HepG2 (cell line): ENCODE measurements around the gene RPH3AL. TPM values are rescaled to one million over a fixed set of nuclear protein-coding genes. Genes with fewer than 3 reads are reported as not detected.
A peak's percentile ranks its signal among the peaks of the same experiment; 100 is the strongest.

Experiments
- AHDC1 ChIP-seq: sonication (generic); formaldehyde crosslinking; IDR thresholded peaks from 2 replicates; pipeline ENCODE4 v1.5.1; 2020; ENCODE audit warnings: mild to moderate bottlenecking, missing genetic modification reagents, borderline replicate concordance
- ARNT ChIP-seq: fragments of 450-650 bp; IDR thresholded peaks from 2 replicates; pipeline ENCODE4 v1.6.1; 2017
- ARNTL ChIP-seq: sonication (generic); formaldehyde crosslinking; IDR thresholded peaks from 2 replicates; pipeline ENCODE4 v1.4.0; 2020; ENCODE audit warnings: mild to moderate bottlenecking, missing genetic modification reagents
- ERF ChIP-seq: IDR thresholded peaks from 2 replicates; pipeline ENCODE4 v1.6.1; 2018; ENCODE audit warnings: missing biosample characterization, missing genetic modification reagents
- KDM6A ChIP-seq: IDR thresholded peaks from 2 replicates; pipeline ENCODE4 v1.6.1; 2016; ENCODE audit warnings: low read depth
- MAX ChIP-seq: IDR thresholded peaks from 2 replicates; pipeline ENCODE4 v1.6.1; 2012; ENCODE audit warnings: inconsistent platforms
- RAD21 ChIP-seq: fragments of 450-650 bp; formaldehyde crosslinking; IDR thresholded peaks from 2 replicates; pipeline ENCODE4 v1.5.0; 2020; ENCODE audit warnings: mild to moderate bottlenecking
- SAFB2 ChIP-seq: sonication (generic); formaldehyde crosslinking; IDR thresholded peaks from 2 replicates; pipeline ENCODE4 v1.5.1; 2020; ENCODE audit warnings: missing genetic modification reagents, low read depth, mild to moderate bottlenecking, borderline replicate concordance
- TSC22D2 ChIP-seq: sonication (generic); formaldehyde crosslinking; IDR thresholded peaks from 2 replicates; pipeline ENCODE4 v1.5.1; 2020; ENCODE audit warnings: missing genetic modification reagents, mild to moderate bottlenecking, borderline replicate concordance
- ZBTB25 ChIP-seq: IDR thresholded peaks from 2 replicates; pipeline ENCODE4 v1.6.1; 2018; ENCODE audit warnings: missing genetic modification reagents
- ZNF205 ChIP-seq: IDR thresholded peaks from 2 replicates; pipeline ENCODE4 v1.6.1; 2018; ENCODE audit warnings: missing biosample characterization, missing genetic modification reagents
- ZNF232 ChIP-seq: sonication (generic); formaldehyde crosslinking; IDR thresholded peaks from 2 replicates; pipeline ENCODE4 v1.4.0; 2020; ENCODE audit warnings: missing genetic modification reagents, borderline replicate concordance
- ZNF292 ChIP-seq: sonication (generic); formaldehyde crosslinking; IDR thresholded peaks from 2 replicates; pipeline ENCODE4 v1.8.1; 2022; ENCODE audit warnings: mild to moderate bottlenecking, low read depth, missing genetic modification reagents, borderline replicate concordance
- ZNF414 ChIP-seq: sonication (generic); formaldehyde crosslinking; IDR thresholded peaks from 2 replicates; pipeline ENCODE4 v1.5.0; 2020; ENCODE audit warnings: missing genetic modification reagents
- ZNF556 ChIP-seq: sonication (generic); formaldehyde crosslinking; IDR thresholded peaks from 2 replicates; pipeline ENCODE4 v1.4.0; 2020; ENCODE audit warnings: mild to moderate bottlenecking, missing genetic modification reagents, borderline replicate concordance
- polyA plus RNA-seq, 8 experiments: library from polyadenylated mRNA; depleted of rRNA in 3 of 8; stranded (reverse) in 7 of 8; unstranded in 1 of 8; fragments of >200 nt; fragmentation: Illumina TruSeq in 4 of 8; extraction: Trizol in 4 of 8; gene quantifications; 2 replicates each; pipeline versions ENCODE4 v1.2.1 to v1.2.3, GENCODE V29; 2011 to 2016; ENCODE audit warnings: low read depth in 4 of 8, missing spikeins in 1 of 8, mixed read lengths in 1 of 8; ENCODE audit not compliant: insufficient read depth in 1 of 8
- total RNA-seq, 5 experiments: library from RNA; depleted of rRNA; stranded (reverse); fragments of >200 nt; fragmentation: Illumina TruSeq; extraction: Trizol; gene quantifications; 2 replicates each; pipeline ENCODE4 v1.2.3, GENCODE V29; 2016; ENCODE audit warnings: low read depth in 1 of 5
- TF ChIP-seq, protein P1 (sequence below): sonication (generic); formaldehyde crosslinking; IDR thresholded peaks from 2 replicates; pipeline ENCODE4 v1.5.1; 2020; ENCODE audit warnings: mild to moderate bottlenecking, missing genetic modification reagents, borderline replicate concordance
- TF ChIP-seq, protein P2 (sequence below): sonication (generic); formaldehyde crosslinking; IDR thresholded peaks from 2 replicates; pipeline ENCODE4 v1.4.0; 2020; ENCODE audit warnings: missing genetic modification reagents, borderline replicate concordance

Gene RPH3AL
- total and polyA plus RNA-seq, 2 of the 13 experiments (the other 11 are each of a cell fraction or from before 2014, with no cell fraction given) = 7.8 to 16.4 TPM

GRCh38 chr17:393806-394717, 41.5 kb upstream of the RPH3AL start (continued):
- TF ChIP-seq AHDC1 (peak; percentile 45; the same call in 1 of the 2 replicates), TSC22D2 (peak; percentile 89; the same call in 1 of the 2 replicates), SAFB2 (CRISPR knock-in tag) (0 out of 2 replicates have a peak, but pooled peaks have one; percentile 27), ZNF414 (peak; percentile 79), ERF (peak; percentile 84), KDM6A (CRISPR knock-in tag) (peak; percentile 73; the same call in 1 of the 2 replicates), ZNF556 (CRISPR knock-in tag) (peak; percentile 37; the same call in 1 of the 2 replicates), ZNF292 (peak; percentile 92; the same call in 1 of the 2 replicates), RAD21 (CRISPR knock-in tag) (no peak), ARNT (no peak), ZBTB25 (CRISPR knock-in tag) (peak; percentile 62; the same call in 1 of the 2 replicates), ZNF205 (CRISPR knock-in tag) (peak; percentile 61; the same call in 1 of the 2 replicates), ARNTL (CRISPR knock-in tag) (peak; percentile 86), ZNF232 (peak; percentile 81; the same call in 1 of the 2 replicates), MAX (peak; percentile 91)
- TF ChIP-seq, protein P1, sequence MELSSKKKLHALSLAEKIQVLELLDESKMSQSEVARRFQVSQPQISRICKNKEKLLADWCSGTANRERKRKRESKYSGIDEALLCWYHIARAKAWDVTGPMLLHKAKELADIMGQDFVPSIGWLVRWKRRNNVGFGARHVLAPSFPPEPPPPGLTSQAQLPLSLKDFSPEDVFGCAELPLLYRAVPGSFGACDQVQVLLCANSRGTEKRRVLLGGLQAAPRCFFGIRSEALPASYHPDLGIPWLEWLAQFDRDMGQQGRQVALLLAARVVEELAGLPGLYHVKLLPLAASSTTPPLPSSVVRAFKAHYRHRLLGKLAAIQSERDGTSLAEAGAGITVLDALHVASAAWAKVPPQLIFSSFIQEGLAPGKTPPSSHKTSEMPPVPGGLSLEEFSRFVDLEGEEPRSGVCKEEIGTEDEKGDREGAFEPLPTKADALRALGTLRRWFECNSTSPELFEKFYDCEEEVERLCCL (CRISPR knock-in tag) = no peak
- TF ChIP-seq, protein P2, sequence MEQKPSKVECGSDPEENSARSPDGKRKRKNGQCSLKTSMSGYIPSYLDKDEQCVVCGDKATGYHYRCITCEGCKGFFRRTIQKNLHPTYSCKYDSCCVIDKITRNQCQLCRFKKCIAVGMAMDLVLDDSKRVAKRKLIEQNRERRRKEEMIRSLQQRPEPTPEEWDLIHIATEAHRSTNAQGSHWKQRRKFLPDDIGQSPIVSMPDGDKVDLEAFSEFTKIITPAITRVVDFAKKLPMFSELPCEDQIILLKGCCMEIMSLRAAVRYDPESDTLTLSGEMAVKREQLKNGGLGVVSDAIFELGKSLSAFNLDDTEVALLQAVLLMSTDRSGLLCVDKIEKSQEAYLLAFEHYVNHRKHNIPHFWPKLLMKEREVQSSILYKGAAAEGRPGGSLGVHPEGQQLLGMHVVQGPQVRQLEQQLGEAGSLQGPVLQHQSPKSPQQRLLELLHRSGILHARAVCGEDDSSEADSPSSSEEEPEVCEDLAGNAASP = peak; percentile 86; the same call in 1 of the 2 replicates
